Retinal pigment epithelial cell (primary cell): ENCODE results near the gene KCNG4.

ENCODE experiments used
- DNase-seq: peaks from one replicate; pipeline ENCODE4 v3.0.0-alpha.2; 2010; ENCODE audit warnings: low read depth
- H3K4me3 ChIP-seq: 2 replicates; pipeline ENCODE4 v1.5.1; 2011; ENCODE audit warnings: mild to moderate bottlenecking, low read length, control low read depth, moderate library complexity
- CTCF ChIP-seq: conservative IDR thresholded peaks from 2 replicates; pipeline ENCODE4 v1.5.1; 2011; ENCODE audit warnings: low read depth, low read length, control low read depth, inconsistent platforms

KCNG4 gene

GRCh38 chr16:84281074-84281473, 41.3 kb upstream of the KCNG4 start:
- DNase-seq, result no peak
- no peak for TF ChIP-seq CTCF

GRCh38 chr16:84279881-84280280, 40.1 kb upstream of the KCNG4 start:
- TF ChIP-seq CTCF, result no peak
- H3K4me3 ChIP-seq, result no peak overlapping the region
- DNase-seq, result no peak

More at GRCh38 chr16:84281074-84281473, 41.3 kb upstream of the KCNG4 start:
- H3K4me3 ChIP-seq, result no peak overlapping the region

- DNase-seq, result no peak
- H3K4me3 ChIP-seq, result no peak overlapping the region
- TF ChIP-seq CTCF, result no peak
Observed at GRCh38 chr16:84278968-84279367, 39.2 kb upstream of the KCNG4 start.

GRCh38 chr16:84278333-84278732, 38.5 kb upstream of the KCNG4 start:
- no peak for TF ChIP-seq CTCF
- H3K4me3 ChIP-seq, result no peak overlapping the region
- no peak for DNase-seq

- no peak for DNase-seq
- no peak overlapping the region for H3K4me3 ChIP-seq
- TF ChIP-seq CTCF, result peak; percentile 83
Observed at GRCh38 chr16:84277244-84277823, 37.5 kb upstream of the KCNG4 start.

GRCh38 chr16:84275585-84276151, 35.9 kb upstream of the KCNG4 start:
- TF ChIP-seq CTCF, result no peak
- DNase-seq, result no peak
- H3K4me3 ChIP-seq, result no peak overlapping the region

- TF ChIP-seq CTCF, result no peak
- no peak for DNase-seq
- H3K4me3 ChIP-seq, result no peak overlapping the region
Observed at GRCh38 chr16:84274515-84274914, 34.7 kb upstream of the KCNG4 start.
